T-helper 2 cell treated with Interferon-gamma antibody and Interleukin-4, amounts not matched to agents 5 μg/mL and 100 μg/mL, for 36 hours (primary cell): Measurements from ENCODE around the gene MGAT5B.
A peak's percentile ranks its signal among the peaks of the same experiment; 100 is the strongest.

Source experiments
- DNase-seq: peaks from one replicate; pipeline ENCODE4 v3.0.0; 2021; ENCODE audit warnings: low spot score
- H3K27ac Mint-ChIP-seq: one replicate; pipeline ENCODE4 v1.8.0; 2021; ENCODE audit warnings: mild to moderate bottlenecking, mixed read lengths
- H3K27me3 Mint-ChIP-seq: one replicate; pipeline ENCODE4 v1.8.0; 2021; ENCODE audit warnings: low read depth, mixed read lengths
- H3K36me3 Mint-ChIP-seq: one replicate; pipeline ENCODE4 v1.8.0; 2021; ENCODE audit warnings: low read depth, mixed read lengths
- H3K4me1 Mint-ChIP-seq: one replicate; pipeline ENCODE4 v1.8.0; 2021; ENCODE audit warnings: low read depth, mixed read lengths
- H3K4me3 Mint-ChIP-seq: one replicate; pipeline ENCODE4 v1.8.0; 2022; ENCODE audit warnings: mild to moderate bottlenecking, moderate library complexity, mixed read lengths
- H3K9me3 Mint-ChIP-seq: one replicate; pipeline ENCODE4 v1.8.0; 2021; ENCODE audit warnings: mixed read lengths

The MGAT5B gene

DNA sequence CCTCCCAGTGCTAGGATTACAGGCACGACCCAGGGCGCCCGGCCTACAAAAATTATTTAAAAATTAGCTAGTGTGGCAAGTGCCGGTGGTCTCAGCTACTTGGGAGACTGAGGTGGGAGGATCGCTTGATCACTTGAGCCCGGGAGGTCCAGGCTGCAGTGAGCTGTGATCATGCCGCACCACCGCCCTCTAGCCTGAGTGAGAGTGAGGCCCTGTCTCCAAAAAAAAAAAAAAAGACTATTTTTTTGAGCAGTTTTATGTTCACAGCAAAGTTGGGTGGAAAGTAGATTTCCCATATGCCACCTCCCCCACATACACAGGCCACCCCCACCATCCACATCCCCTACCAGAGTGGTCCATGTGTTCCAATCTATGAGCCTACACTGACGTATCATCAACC is 84.9 kb downstream of the MGAT5B start:
- H3K36me3 Mint-ChIP-seq: no peaks in the 10 kb centered on the region
- H3K27me3 Mint-ChIP-seq: no peaks in the 10 kb centered on the region
- H3K4me1 Mint-ChIP-seq: no peaks in the 10 kb centered on the region
- H3K4me3 Mint-ChIP-seq: no peak overlapping the region
- no peaks in the 10 kb centered on the region for H3K9me3 Mint-ChIP-seq
- no peak for DNase-seq
- H3K27ac Mint-ChIP-seq: no peak overlapping the region

DNA sequence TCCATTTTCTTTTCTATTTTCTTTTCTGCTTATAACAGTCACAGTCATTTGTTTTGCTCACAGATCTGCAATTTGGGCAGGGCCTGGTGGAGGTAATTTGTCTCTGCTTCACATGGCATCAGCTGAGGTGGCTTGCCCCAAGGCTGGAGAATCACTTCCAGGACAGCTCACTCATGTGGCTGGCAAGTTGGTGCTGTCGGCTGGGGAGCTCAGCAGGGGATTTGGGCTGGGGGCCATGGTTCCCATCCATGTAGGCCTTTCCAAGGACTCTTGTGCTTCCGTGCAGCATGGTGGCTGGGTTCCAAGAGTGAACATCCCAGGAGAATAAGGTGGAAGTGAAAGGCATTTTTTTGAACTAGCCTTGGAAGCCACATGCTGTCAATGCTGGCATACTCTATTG is 85.7 kb downstream of the MGAT5B start:
- H3K9me3 Mint-ChIP-seq: no peaks in the 10 kb centered on the region
- no peak overlapping the region for H3K27ac Mint-ChIP-seq
- no peak for DNase-seq
- no peak overlapping the region for H3K4me3 Mint-ChIP-seq
- no peaks in the 10 kb centered on the region for H3K36me3 Mint-ChIP-seq
- no peaks in the 10 kb centered on the region for H3K4me1 Mint-ChIP-seq
- H3K27me3 Mint-ChIP-seq: no peaks in the 10 kb centered on the region

DNA sequence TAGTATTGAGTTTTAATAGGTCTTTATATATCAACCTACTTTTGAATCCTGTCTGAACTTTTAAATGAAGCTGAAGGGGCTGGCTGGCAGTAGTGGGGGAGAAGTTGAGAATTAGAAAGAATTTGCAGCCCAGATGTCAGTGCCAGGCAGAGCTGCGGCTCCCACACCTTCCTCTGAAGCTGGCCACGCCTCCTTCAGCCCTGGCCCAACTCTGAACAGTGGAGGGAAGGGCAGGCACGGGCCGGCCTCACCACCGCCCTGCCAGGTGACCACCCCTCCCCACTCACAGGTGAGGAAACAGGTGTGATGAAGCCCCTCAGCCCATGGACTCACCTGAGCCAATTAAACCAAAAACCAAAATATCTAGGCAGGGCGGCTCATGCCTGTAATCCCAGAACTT is 87.0 kb downstream of the MGAT5B start:
- H3K27ac Mint-ChIP-seq: no peak overlapping the region
- no peaks in the 10 kb centered on the region for H3K4me1 Mint-ChIP-seq
- H3K27me3 Mint-ChIP-seq: no peaks in the 10 kb centered on the region
- H3K9me3 Mint-ChIP-seq: no peaks in the 10 kb centered on the region
- no peaks in the 10 kb centered on the region for H3K36me3 Mint-ChIP-seq
- DNase-seq: no peak
- no peak overlapping the region for H3K4me3 Mint-ChIP-seq

DNA sequence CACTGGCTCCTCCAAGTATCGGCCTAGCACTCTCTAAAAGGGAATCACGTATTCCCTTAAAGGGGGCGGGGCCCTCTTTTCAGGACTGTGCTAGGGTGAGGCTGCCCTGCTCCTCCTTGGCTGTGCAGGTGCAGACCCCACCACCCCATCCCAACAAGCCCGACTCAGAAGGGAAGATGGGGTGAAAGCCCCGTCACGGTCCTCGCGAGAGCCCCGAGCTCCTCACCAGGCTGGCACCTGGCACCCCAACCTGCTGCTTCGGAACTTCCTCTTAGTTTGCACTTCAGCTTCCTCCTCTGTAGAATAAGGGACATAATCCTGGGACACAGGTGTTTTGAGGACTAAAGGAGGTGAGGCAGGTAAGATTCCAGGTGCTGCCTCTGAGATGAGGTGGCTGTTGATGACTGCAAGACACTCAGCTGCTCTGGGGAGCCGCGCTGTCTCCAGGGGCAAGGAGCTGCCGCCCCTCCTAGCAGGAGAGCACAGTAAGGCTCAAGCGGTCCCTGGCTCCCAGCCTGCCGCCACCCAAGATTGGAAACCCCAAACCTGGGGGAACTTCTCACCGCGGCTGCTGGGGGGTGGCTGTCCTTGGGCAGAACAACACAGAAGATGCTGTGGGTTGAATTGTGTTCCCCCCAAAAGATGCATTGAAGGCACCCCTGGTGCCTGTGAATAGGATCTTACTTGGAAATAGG is 88.8 kb downstream of the MGAT5B start:
- H3K4me1 Mint-ChIP-seq: no peaks in the 10 kb centered on the region
- H3K27me3 Mint-ChIP-seq: no peaks in the 10 kb centered on the region
- H3K36me3 Mint-ChIP-seq: no peaks in the 10 kb centered on the region
- H3K9me3 Mint-ChIP-seq: no peaks in the 10 kb centered on the region
- no peak overlapping the region for H3K27ac Mint-ChIP-seq
- no peak for DNase-seq
- H3K4me3 Mint-ChIP-seq: no peak overlapping the region

DNA sequence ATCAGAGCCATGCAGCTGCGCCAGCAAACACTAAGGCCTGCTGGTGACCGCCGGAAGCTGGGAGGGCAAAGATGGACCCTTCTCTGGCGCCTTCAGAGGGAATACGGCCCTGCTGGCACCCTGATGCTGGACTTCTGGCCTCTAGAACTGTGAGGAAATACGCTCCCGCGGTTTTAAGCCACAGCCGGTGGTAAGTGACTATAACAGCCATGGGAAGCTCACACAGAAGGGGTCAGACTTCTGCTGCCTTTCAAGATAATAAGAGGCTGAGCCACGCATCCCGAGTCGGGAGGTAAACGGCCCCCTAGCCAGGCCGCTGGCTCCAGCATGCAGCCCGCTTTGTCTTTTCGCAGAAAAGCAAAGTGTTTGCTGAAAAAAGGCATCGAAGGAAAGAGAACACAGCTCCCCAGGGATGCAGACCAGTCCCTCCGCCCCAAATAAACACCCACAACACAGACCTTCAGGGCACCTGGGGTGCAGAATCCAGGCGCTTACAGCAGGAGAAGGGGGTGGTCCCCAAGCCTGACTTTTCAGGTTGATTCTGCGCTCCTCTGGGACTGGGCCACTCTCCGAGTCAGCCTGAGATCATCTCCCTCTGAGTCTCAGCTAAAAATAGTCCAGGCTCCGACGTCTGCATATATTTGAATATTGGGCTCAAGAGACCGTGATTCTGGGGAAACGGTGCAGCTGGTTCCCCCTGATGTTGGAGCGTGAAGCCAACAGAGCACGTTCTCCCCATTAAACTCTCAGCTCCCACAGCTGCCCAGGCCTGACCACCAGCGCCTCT is 89.7 kb downstream of the MGAT5B start:
- Mint-ChIP-seq H3K27me3 (peaks cover 1% of the 10 kb centered on the region), H3K9me3 (no peaks in the 10 kb centered on the region), H3K4me1 (no peaks in the 10 kb centered on the region), H3K4me3 (no peak overlapping the region), H3K27ac (no peak overlapping the region), H3K36me3 (no peaks in the 10 kb centered on the region)
- DNase-seq: no peak

DNA sequence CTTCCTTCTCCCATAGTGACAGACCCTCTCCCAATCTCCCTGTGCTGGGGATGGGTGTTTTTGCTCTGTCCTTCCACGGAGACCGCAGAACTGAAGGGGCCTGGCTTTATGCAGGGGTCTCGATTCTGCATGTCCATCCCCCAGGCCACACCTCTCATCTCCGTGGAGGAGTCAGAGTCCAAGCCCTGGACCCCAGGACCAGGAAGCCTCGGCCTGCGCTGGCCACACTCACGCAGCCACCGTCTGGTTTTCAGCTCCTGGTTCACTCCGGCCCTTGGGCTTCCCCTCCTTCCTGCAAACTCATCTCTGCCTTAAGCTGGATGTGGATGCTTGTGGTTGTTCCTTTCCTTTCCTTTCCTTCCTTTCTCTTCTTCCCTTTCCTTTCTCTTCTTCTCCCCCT is 90.8 kb downstream of the MGAT5B start:
- H3K4me3 Mint-ChIP-seq: no peak overlapping the region

DNA sequence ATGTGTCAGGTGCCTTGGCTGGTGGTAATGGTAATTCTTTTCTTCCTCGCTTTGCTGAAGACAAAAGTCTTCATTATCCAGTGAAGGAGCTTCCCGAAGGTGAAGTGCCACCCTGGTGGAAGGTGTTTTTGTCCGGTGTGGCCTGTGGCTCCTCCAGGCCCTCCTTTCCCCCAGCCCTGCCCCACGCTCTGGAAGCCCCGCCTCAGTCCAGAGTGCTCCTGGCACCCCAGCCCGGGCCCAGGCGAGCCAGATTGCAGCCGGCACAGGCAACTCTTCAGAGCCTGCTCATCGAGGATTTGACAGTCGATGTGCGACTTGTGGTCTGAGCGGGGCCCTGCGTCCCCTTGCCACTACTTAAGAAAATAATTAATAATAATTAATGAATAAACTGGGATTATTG is 93.7 kb downstream of the MGAT5B start:
- no peak for DNase-seq
- H3K27ac Mint-ChIP-seq: no peak overlapping the region
- H3K36me3 Mint-ChIP-seq: no peaks in the 10 kb centered on the region
- H3K4me1 Mint-ChIP-seq: no peaks in the 10 kb centered on the region
- no peak overlapping the region for H3K4me3 Mint-ChIP-seq
- peaks cover 19% of the 10 kb centered on the region for H3K27me3 Mint-ChIP-seq
- no peaks in the 10 kb centered on the region for H3K9me3 Mint-ChIP-seq

More for the DNA sequence above, 90.8 kb downstream of the MGAT5B start:
- Mint-ChIP-seq H3K9me3 (no peaks in the 10 kb centered on the region), H3K27me3 (peaks cover 2% of the 10 kb centered on the region), H3K36me3 (no peaks in the 10 kb centered on the region), H3K27ac (no peak overlapping the region), H3K4me1 (no peaks in the 10 kb centered on the region)
- no peak for DNase-seq

- H3K4me3 Mint-ChIP-seq: no peak overlapping the region
- no peaks in the 10 kb centered on the region for H3K36me3 Mint-ChIP-seq
- H3K9me3 Mint-ChIP-seq: no peaks in the 10 kb centered on the region
- no peak overlapping the region for H3K27ac Mint-ChIP-seq
- DNase-seq: no peak
- peaks cover 28% of the 10 kb centered on the region for H3K27me3 Mint-ChIP-seq
- H3K4me1 Mint-ChIP-seq: no peaks in the 10 kb centered on the region
Observed at GRCh38 chr17:76962858-76963257, 94.7 kb downstream of the MGAT5B start.

- Mint-ChIP-seq H3K9me3 (no peaks in the 10 kb centered on the region), H3K27me3 (peaks cover 58% of the 10 kb centered on the region), H3K36me3 (no peaks in the 10 kb centered on the region), H3K4me1 (peaks cover 10% of the 10 kb centered on the region), H3K4me3 (no peak overlapping the region), H3K27ac (no peak overlapping the region)
- no peak for DNase-seq
Observed at GRCh38 chr17:76966016-76966415, 97.8 kb downstream of the MGAT5B start.

GRCh38 chr17:76966486-76967181 is 98.4 kb downstream of the MGAT5B start:
- no peaks in the 10 kb centered on the region for H3K9me3 Mint-ChIP-seq
- no peak overlapping the region for H3K4me3 Mint-ChIP-seq
- peaks cover 10% of the 10 kb centered on the region for H3K4me1 Mint-ChIP-seq
- no peak for DNase-seq
- H3K27me3 Mint-ChIP-seq: peaks cover 62% of the 10 kb centered on the region
- H3K36me3 Mint-ChIP-seq: no peaks in the 10 kb centered on the region
- no peak overlapping the region for H3K27ac Mint-ChIP-seq

- Mint-ChIP-seq H3K4me1 (peaks cover 10% of the 10 kb centered on the region), H3K9me3 (no peaks in the 10 kb centered on the region), H3K36me3 (no peaks in the 10 kb centered on the region), H3K27ac (no peak overlapping the region), H3K4me3 (no peak overlapping the region), H3K27me3 (peaks cover 65% of the 10 kb centered on the region)
- DNase-seq: no peak
Observed at GRCh38 chr17:76967762-76968161, 99.6 kb downstream of the MGAT5B start.

DNA sequence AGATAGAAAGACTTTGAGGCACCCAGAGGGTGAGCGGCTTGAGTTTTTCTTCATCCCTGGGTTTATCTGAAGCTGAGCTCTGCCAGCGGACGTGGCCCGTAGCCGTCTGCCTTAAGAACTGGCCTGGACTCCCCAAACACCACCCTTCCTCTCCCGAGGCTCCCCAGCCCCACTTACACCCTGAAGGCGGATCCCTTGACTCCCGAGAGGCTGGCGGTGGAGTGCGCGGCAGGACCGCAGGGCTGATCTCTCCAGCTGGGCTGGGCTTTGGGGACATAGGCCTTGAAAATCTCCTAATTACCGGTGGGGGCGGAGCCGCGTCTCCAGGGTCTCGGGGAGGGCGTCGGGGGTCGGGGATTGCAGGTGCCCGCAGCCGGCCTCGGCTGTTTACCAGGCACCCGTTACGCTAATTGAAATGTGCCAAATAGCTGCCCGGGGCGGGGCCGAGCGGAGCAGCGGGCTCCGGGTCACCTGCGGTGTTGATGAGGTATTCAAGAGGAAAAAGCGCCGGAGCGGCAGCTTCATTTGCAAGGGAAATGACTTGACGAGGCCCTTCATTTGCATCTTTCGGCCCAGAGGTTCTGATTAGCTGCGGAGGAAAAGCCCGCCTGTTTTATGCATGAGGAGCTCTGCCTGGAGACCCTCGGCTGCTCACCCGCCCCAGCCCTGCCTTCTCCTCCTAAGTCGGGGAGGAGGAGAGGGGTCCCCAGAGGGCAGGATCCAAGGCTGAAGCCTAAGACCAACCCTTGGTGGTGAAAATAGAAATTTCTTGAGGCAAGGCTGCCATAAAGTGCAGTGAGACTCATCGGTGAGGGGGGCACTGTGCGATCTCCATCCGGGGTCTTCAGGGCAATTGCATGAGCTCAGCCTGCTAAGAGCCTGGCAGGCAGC is 100.7 kb downstream of the MGAT5B start:
- Mint-ChIP-seq H3K36me3 (no peaks in the 10 kb centered on the region), H3K27ac (no peak overlapping the region), H3K27me3 (peaks cover 71% of the 10 kb centered on the region), H3K4me3 (peak overlapping the region; percentile 66), H3K4me1 (peaks cover 10% of the 10 kb centered on the region), H3K9me3 (no peaks in the 10 kb centered on the region)
- peak; percentile 28 for DNase-seq

DNA sequence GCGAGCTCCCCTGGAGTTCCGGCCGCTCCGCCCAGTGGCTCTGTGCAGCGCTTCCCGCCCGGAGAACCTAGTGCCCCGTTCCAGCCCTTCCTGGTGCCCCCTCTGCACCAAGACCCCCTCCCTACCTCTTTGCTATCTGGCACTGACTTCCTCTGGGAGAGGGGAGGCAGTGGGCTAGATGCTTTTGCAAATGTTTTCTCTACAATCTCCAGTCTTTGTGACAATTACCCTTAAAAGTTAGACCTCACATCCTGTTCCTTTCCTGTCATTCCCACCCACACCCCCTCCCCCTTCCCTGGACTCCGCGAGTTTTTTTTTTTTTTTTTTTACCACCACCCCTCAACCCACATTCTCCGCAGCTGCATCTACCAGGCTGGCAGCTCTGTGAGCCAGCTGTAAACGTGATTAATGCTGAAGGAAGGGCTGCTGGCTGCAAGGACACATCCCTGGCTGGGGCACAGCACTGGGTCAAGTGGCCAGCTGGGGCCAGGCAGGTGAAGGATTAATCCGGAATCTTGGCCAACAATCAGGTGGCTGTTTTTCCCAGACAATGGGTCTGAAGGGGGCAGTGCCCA is 101.5 kb downstream of the MGAT5B start:
- Mint-ChIP-seq H3K36me3 (no peaks in the 10 kb centered on the region), H3K4me1 (peaks cover 10% of the 10 kb centered on the region), H3K27me3 (peaks cover 71% of the 10 kb centered on the region), H3K4me3 (peak overlapping the region; percentile 66), H3K9me3 (no peaks in the 10 kb centered on the region), H3K27ac (no peak overlapping the region)
- DNase-seq: no peak
